ENCODE data around the gene ADARB1.
A peak's percentile ranks its signal among the peaks of the same experiment; 100 is the strongest.
"Not testable (repeated sequence)": the region's sequence is repeated elsewhere in the genome, so short reads cannot be mapped to it uniquely, and the experiment has no call there.

ADARB1 gene

GRCh38 chr21:45133574-45134278 lies 59.3 kb downstream of the ADARB1 start:
- not testable (repeated sequence) for DNase-seq (ENCODE audit: low read depth in 2 of 3, low spot score in 1 of 3)

DNA sequence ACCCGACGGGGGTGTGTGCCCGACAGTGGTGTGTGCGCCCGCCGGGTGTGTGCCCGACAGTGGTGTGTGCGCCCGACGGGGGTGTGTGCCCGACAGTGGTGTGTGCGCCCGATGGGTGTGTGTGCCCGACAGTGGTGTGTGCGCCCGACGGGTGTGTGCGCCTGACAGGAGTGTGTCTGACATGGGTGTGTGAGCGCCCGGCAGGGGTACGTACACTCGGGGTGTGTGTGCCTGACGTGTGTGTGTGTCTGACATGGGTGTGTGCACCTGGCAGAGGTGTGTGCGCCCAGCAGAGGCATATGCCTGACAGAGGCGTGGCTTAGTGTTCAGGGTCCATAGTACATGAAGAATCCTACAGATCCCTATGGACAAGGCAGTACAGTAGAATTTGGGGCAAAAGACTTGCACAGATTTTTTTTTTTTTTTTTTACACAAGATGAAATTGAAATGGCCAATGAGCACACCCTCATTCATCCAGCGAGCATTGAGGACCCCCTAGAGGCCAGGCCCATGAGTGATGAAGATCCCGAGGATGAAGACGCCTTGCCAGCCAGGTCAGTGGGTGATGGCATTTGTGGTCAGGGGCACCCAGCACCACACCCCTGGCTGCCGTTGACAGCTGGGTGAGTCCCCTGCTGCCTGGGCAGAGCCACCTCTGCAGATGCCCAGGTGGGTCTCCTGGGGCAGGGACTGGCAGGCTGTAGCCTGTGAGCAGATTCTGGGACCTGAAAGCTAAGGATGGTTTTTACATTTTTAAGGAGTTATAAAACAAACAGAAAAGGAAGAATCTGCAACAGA lies 60.1 kb downstream of the ADARB1 start:
- DNase-seq (ENCODE audit: low read depth in 2 of 3, low spot score in 1 of 3): no peak

DNA sequence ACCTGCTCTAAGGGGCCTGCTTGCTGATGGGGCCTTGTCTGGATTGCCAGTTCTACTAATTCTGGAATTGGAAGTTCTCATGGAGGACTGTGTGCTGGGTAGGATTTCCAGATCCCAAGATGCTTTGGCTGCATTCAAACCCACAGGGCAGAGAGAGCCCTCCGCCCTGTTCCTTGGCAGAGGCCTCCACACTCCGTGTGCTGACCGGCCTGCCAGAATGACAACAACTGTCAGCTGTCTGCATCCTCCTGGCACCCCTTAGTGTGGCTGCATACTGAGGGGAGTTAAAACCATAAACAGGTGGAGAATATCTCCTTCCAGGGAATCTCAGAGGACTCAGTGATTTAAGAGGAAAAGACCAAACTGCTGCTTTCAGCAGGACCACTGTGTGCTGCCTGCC lies 60.7 kb downstream of the ADARB1 start:
- DNase-seq (ENCODE audit: low read depth in 2 of 3, low spot score in 1 of 3): no peak

- DNase-seq (ENCODE audit: low read depth in 2 of 3, low spot score in 1 of 3): no peak
Observed at GRCh38 chr21:45135868-45136267, 61.5 kb downstream of the ADARB1 start.

DNA sequence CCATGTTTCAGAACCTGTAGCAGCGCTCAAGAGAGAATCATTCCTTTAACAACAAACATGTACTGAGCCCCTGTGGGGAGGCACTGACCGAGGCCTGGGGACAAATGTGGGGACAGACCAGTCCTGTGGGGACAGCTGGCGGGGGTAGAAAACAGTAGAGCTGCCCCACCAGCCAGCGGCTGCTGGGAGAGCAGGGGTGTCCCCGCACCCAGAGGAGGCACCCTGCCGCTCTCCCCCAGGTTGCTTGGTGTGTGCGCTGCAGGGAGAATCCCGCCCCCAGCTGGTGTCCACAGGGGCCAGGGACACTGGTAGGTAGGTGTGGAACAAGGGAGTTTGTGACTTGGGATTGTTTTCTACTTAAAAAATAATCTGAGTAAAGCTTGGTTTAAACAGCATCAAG lies 62.1 kb downstream of the ADARB1 start:
- no peak for DNase-seq (ENCODE audit: low read depth in 2 of 3, low spot score in 1 of 3)

GRCh38 chr21:45136927-45137611 lies 62.7 kb downstream of the ADARB1 start:
- DNase-seq (ENCODE audit: low read depth in 2 of 3, low spot score in 1 of 3): peak; percentile 27 to 64 (median 51)

GRCh38 chr21:45137612-45137937 lies 63.2 kb downstream of the ADARB1 start:
- DNase-seq (ENCODE audit: low read depth in 2 of 3, low spot score in 1 of 3): no peak

DNA sequence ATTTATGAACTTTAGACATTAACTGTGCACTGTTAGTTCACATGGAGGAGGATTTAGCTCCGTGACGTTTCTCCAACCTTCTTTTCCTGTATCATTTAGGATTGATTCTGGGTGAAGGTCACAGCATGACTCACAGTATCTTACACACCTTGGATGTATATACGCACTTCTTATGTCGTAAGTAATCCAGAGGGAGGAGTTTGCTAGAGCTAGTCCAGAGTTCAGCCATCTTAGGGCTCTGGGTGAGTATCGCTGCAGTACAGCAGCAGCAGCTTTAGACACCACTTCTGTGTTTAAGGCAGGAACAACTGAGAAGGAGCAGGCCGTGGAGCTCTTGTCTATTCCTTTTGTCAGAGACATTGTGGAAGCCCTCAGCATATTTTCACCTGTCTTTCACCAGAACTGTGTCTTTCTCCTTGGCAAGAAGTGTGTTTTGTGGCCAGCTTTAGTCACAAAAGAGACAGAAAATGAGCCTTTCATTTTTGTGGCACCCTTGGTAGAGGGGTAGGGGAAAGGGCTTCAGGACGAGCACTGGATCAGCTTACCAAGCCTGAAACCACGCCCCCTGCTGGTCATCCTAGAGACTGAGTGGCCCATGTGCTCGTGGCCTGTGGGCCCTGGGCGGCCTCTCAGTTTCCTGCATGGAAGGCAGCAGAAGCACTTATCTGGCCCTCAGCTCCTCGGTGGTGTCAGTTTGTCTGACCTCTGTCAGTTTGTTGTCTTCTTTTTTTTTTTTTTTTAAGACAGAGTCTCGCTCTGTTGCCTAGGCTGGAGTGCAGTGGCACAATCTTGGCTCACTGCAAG lies 64.0 kb downstream of the ADARB1 start:
- peak; percentile 59 to 75 (median 68) for DNase-seq (ENCODE audit: low read depth in 2 of 3, low spot score in 1 of 3)

GRCh38 chr21:45139003-45139360 lies 64.6 kb downstream of the ADARB1 start:
- DNase-seq (ENCODE audit: low read depth in 2 of 3, low spot score in 1 of 3): not testable (repeated sequence)

DNA sequence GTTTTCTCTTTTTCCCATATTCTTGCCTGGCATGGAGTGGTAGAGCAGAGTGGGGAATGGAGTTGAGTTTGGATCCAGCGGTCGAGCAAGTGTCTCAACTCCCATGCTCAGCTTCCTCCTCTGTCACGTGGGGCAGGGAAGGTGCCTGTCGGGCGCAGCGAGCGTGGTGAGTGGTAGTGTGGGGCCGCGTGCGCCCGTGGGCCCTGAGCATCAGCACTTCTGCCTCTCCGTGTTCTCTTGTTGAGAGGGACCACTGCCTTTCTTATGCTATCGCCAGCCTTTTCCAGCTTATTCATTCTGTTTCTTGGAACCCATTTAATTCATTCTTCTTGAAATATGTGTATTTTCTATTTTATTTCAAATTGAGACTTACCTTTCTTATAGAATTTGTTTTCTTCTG lies 65.1 kb downstream of the ADARB1 start:
- DNase-seq (ENCODE audit: low read depth in 2 of 3, low spot score in 1 of 3): no peak

DNA sequence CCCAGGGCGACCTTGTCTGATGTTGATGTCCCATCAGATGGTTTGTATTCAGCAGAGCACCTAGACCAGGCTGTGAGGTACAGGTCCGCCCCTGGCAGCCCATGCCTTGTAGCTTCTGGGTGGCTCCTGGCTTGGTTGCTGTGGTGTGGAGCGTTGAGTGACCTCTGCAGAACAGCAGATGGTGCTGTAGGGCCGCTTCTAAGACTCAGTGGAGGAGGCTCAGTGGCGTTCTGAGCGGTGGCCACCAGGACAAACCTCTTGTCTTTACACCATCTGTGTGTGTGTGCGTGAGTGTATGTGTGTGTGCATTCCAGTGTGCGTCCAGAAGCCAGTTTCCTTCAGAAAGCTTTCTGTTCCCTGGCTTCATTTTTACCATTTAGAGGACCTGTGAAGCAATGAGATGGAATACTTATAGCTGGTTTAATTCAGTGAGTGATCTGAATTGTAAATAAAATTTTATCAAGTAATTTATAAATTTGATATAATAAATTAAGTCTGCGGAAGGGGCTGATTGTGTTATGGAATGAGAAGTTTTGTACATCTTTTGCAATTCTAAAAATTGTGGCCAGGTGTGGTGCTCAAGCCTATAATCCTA lies 66.1 kb downstream of the ADARB1 start:
- peak; percentile 28 to 52 (median 40) for DNase-seq (ENCODE audit: low read depth in 2 of 3, low spot score in 1 of 3)

GRCh38 chr21:45140944-45141343 lies 66.6 kb downstream of the ADARB1 start:
- not testable (repeated sequence) for DNase-seq (ENCODE audit: low read depth in 2 of 3, low spot score in 1 of 3)

DNA sequence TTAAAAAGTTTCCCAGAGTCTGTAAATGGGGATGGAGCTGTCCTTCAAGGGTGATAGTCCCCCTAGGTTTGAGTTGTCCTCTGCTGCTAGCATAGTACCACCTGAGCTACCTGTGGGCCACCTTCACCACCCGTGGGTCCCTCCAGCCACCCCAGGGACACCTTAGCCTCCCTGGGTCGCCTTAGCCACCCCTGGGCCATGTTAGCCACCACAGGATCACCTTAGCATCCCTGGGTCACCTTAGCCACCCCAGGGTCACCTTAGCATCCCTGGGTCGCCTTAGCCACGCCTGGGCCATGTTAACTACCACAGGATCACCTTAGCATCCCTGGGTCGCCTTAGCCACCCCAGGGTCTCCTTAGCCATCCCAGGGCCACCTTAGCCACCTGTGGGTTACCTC lies 67.1 kb downstream of the ADARB1 start:
- DNase-seq (ENCODE audit: low read depth in 2 of 3, low spot score in 1 of 3): no peak

DNA sequence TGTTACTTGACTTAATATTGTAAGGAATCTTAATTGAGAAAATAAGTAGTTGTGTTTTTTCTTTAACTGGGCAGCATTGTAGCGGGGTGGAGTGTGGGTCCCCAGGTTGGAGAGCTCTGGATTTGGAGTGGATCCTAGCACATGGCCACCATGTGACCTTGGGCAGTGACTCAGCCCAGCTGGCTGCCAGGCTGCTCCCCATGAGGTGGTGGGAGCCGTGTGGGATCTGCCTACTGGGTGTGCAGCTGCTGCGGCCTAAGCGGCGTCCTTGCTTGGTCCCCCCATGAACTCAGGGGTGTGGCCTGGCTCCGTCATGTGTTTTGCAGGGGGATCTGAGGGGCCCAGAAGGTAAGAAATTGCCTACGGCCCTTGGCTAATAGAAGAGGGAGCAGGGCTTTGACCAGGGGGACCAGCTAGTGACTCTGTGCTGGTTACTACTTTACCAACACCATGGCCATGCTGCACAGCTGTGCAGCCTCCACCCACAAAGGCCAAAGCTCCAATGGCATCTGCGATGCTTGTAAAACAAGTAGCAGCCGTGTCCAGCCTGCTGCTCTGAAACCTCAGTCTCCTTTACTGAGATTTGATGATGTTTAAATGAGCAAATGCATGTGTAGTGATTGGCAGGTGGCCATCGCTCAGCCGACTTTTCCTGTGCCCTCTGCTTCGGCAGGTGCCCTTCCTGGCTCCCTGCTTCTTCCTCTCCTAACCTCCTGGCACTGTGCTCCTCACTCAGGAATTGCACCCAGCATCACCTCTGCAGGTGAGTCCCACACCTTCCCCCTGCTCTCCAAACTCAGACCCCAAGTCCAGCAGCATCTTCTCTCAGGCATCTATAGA lies 68.3 kb downstream of the ADARB1 start:
- no peak for DNase-seq (ENCODE audit: low read depth in 2 of 3, low spot score in 1 of 3)

DNA sequence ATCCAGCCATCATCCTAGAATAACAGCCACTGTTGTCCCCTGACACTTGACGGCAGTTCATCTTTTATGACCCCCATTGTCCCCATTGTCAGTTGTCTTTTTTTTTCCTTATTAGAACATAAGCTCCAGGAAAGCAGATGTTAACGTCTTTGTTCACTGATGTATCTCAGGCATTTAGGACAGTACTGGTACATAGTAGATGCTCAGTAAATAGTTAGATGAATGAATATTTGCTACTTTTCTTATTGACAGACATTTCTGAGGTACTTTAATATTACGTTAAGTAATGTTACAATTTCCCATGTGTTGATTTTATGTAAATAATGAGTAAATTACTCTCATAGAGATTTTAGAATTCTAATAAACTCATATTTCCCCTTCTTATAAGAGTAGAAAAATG lies 69.5 kb downstream of the ADARB1 start:
- DNase-seq (ENCODE audit: low read depth in 2 of 3, low spot score in 1 of 3): no peak

DNA sequence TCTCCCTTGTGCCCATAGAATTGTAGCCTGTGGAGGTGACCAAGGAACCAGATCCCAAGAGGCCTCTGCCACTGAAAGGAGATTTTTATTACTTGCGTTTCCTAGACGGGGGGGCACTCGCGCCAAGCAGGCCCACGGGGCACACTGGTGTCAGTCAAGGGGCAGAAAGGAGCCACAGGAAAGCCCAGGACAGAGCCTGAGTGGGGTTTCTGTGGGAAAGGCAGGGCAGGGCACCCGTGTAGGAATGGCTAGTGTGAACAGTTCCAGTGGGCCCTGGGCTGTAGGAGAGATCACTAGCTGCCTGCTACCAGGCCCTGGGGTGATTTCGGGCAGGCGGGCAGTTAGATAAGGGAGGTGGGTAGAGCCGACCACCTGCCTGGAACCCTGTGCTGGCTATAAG lies 70.8 kb downstream of the ADARB1 start:
- DNase-seq (ENCODE audit: low read depth in 2 of 3, low spot score in 1 of 3): no peak

DNA sequence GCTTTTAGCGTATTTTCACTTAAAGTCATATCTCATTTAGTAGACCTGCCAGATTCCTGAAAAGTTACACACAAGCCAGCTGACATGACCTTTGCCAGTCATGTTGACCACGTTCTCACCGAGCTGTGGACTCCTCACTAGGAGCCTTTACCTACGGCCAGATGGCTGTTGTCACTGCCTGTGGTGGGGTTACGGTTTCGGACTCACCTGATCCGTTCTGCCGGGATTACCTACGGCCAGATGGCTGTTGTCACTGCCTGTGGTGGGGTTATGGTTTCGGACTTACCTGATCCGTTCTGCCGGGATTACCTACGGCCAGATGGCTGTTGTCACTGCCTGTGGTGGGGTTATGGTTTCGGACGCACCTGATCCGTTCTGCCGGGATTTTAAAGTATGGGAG lies 71.5 kb downstream of the ADARB1 start:
- not testable (repeated sequence) for DNase-seq (ENCODE audit: low read depth in 2 of 3, low spot score in 1 of 3)

GRCh38 chr21:45146306-45146705 lies 71.9 kb downstream of the ADARB1 start:
- DNase-seq (ENCODE audit: low read depth in 2 of 3, low spot score in 1 of 3): no peak

GRCh38 chr21:45146801-45147200 lies 72.4 kb downstream of the ADARB1 start:
- no peak for DNase-seq (ENCODE audit: low read depth in 2 of 3, low spot score in 1 of 3)
